ENCODE data around the gene TYW1B. TPM values are rescaled to one million over a fixed set of nuclear protein-coding genes. Genes with fewer than 3 reads are reported as not detected.
"Not testable (repeated sequence)": the region's sequence is repeated elsewhere in the genome, so short reads cannot be mapped to it uniquely, and the experiment has no call there.

The TYW1B gene
- total and polyA plus RNA-seq, 2 of the 4 experiments (the other 2 are of a cell fraction) = 1.0 to 1.8 TPM

GRCh38 chr7:72720890-72721289 is 107.1 kb downstream of the TYW1B start:
- H4K5ac ChIP-seq (ENCODE audit: low read depth, low read length); H4K91ac ChIP-seq (ENCODE audit: insufficient read depth, low read depth, low read length); ATAC-seq (ENCODE audit: low read depth); H3K9ac ChIP-seq (ENCODE audit: low read depth, low read length); H2BK15ac ChIP-seq (ENCODE audit: low read depth, low read length); H3K9me3 ChIP-seq (ENCODE audit: control insufficient read depth, insufficient read depth, low read length); H3K27ac ChIP-seq (ENCODE audit: insufficient read depth, low read length); in situ Hi-C loops (cut with MboI; ENCODE audit: low sequenced_read_pairs); H3K23ac ChIP-seq (ENCODE audit: low read depth, low read length); H3K36me3 ChIP-seq (ENCODE audit: control insufficient read depth, insufficient read depth, low read length); H2BK120ac ChIP-seq (ENCODE audit: low read depth, low read length); CTCF ChIA-PET; H3K79me1 ChIP-seq (ENCODE audit: low read depth in 1 of 2, low read length in 2 of 2); H3K4me1 ChIP-seq (ENCODE audit: control insufficient read depth, insufficient read depth, low read length); POLR2A ChIA-PET (ENCODE audit: unreplicated experiment); H2BK5ac ChIP-seq (ENCODE audit: low read depth, low read length, poor library complexity, severe bottlenecking); H3K18ac ChIP-seq (ENCODE audit: low read depth, low read length); H2AK5ac ChIP-seq (ENCODE audit: low read depth, low read length); H3K14ac ChIP-seq (replicated peaks; ENCODE audit: low read depth, low read length); H2AK9ac ChIP-seq (replicated peaks; ENCODE audit: low read depth, low read length, poor library complexity); H3K4me2 ChIP-seq (ENCODE audit: low read depth, low read length); H4K20me1 ChIP-seq (ENCODE audit: insufficient read depth, low read length); DNase-seq; H3K9me1 ChIP-seq (ENCODE audit: insufficient read depth, low read length); H2BK20ac ChIP-seq (ENCODE audit: low read depth, low read length); H2AFZ ChIP-seq (replicated peaks; ENCODE audit: low read length, poor library complexity); dilution Hi-C loops (cut with HindIII; ENCODE audit: low sequenced_read_pairs, unreplicated experiment); H3K4me3 ChIP-seq (ENCODE audit: insufficient read depth, low read depth, low read length); H4K8ac ChIP-seq (ENCODE audit: low read depth in 2 of 2, low read length in 2 of 2); H3K27me3 ChIP-seq (ENCODE audit: control insufficient read depth, insufficient read depth, low read length); H3K56ac ChIP-seq (ENCODE audit: extremely low read depth, insufficient read depth, low read length); H3K4ac ChIP-seq (ENCODE audit: low read depth, low read length); BruUV-seq (replicated peaks); intact Hi-C loops (cut with micrococcal nuclease): not testable (repeated sequence)
- no CpG with 5 or more reads among the region's 4 CpGs for WGBS, 2 experiments (ENCODE audit: extremely low coverage in 2 of 2, insufficient read length in 1 of 2)

GRCh38 chr7:72717252-72717774 is 110.7 kb downstream of the TYW1B start:
- H4K20me1 ChIP-seq (ENCODE audit: insufficient read depth, low read length); CTCF ChIA-PET; POLR2A ChIA-PET (ENCODE audit: unreplicated experiment); dilution Hi-C loops (cut with HindIII; ENCODE audit: low sequenced_read_pairs, unreplicated experiment); H3K56ac ChIP-seq (ENCODE audit: extremely low read depth, insufficient read depth, low read length); H3K14ac ChIP-seq (replicated peaks; ENCODE audit: low read depth, low read length); H3K9ac ChIP-seq (ENCODE audit: low read depth, low read length); H3K79me1 ChIP-seq (ENCODE audit: low read depth in 1 of 2, low read length in 2 of 2); H2AK9ac ChIP-seq (replicated peaks; ENCODE audit: low read depth, low read length, poor library complexity); H2BK15ac ChIP-seq (ENCODE audit: low read depth, low read length); H2BK20ac ChIP-seq (ENCODE audit: low read depth, low read length); in situ Hi-C loops (cut with MboI; ENCODE audit: low sequenced_read_pairs); H2BK5ac ChIP-seq (ENCODE audit: low read depth, low read length, poor library complexity, severe bottlenecking); H4K5ac ChIP-seq (ENCODE audit: low read depth, low read length); H3K36me3 ChIP-seq (ENCODE audit: control insufficient read depth, insufficient read depth, low read length); H3K9me3 ChIP-seq (ENCODE audit: control insufficient read depth, insufficient read depth, low read length); H3K4ac ChIP-seq (ENCODE audit: low read depth, low read length); H2BK120ac ChIP-seq (ENCODE audit: low read depth, low read length); H3K4me1 ChIP-seq (ENCODE audit: control insufficient read depth, insufficient read depth, low read length); H4K8ac ChIP-seq (ENCODE audit: low read depth in 2 of 2, low read length in 2 of 2); H4K91ac ChIP-seq (ENCODE audit: insufficient read depth, low read depth, low read length); H3K27me3 ChIP-seq (ENCODE audit: control insufficient read depth, insufficient read depth, low read length); H3K4me3 ChIP-seq (ENCODE audit: insufficient read depth, low read depth, low read length); H3K9me1 ChIP-seq (ENCODE audit: insufficient read depth, low read length); intact Hi-C loops (cut with micrococcal nuclease); BruUV-seq (replicated peaks); H2AK5ac ChIP-seq (ENCODE audit: low read depth, low read length); H3K4me2 ChIP-seq (ENCODE audit: low read depth, low read length); H2AFZ ChIP-seq (replicated peaks; ENCODE audit: low read length, poor library complexity); H3K23ac ChIP-seq (ENCODE audit: low read depth, low read length); H3K27ac ChIP-seq (ENCODE audit: insufficient read depth, low read length); H3K18ac ChIP-seq (ENCODE audit: low read depth, low read length): not testable (repeated sequence)
- DNase-seq (peak; percentile 30), ATAC-seq (ENCODE audit: low read depth) (peak; percentile 80)
- WGBS, 2 experiments (ENCODE audit: extremely low coverage in 2 of 2, insufficient read length in 1 of 2) = no CpG with 5 or more reads among the region's 6 CpGs

All from IMR-90 (cell line).